GM20000 (cell line): ENCODE data around the gene NKAIN2.

Source experiments
- DNase-seq: peaks from one replicate; pipeline ENCODE4 v3.0.0; 2012; ENCODE audit warnings: low spot score
- CTCF ChIP-seq: IDR thresholded peaks from 2 replicates; pipeline ENCODE4 v1.5.1; 2012; ENCODE audit warnings: mild to moderate bottlenecking, control low read depth; ENCODE audit errors: extremely low read depth, missing control alignments

Gene NKAIN2

DNA sequence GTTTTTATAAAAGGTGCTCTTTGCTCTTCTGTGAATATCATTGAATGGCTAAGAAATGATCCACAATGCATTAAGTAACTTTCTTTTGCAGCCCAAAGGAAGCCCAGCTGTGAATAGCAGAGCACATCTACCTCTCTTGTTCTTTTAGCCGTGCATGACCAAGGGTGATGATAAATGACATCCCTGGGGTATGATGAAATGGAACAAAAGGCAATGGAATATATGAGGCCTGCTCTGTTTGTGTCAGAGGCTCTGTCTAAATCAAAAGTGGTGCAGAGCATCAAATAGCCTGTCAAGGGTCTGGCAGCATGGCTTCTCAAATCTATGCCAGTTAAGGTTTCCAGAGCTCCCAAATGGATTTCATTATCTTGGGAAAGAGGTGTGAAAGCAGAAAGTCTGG is 796.0 kb downstream of the NKAIN2 start:
- no peak for DNase-seq
- no peak for TF ChIP-seq CTCF

- no peak for TF ChIP-seq CTCF
- DNase-seq, result no peak
Measured at GRCh38 chr6:124604719-124605118, 801.1 kb downstream of the NKAIN2 start.

- no peak for TF ChIP-seq CTCF
- DNase-seq, result no peak
Measured at GRCh38 chr6:124607119-124607627, 803.5 kb downstream of the NKAIN2 start.

- DNase-seq, result no peak
- no peak for TF ChIP-seq CTCF
Measured at GRCh38 chr6:124613031-124613430, 809.4 kb downstream of the NKAIN2 start.

- no peak for TF ChIP-seq CTCF
- DNase-seq, result no peak
Measured at GRCh38 chr6:124622351-124622750, 818.7 kb downstream of the NKAIN2 start.

DNA sequence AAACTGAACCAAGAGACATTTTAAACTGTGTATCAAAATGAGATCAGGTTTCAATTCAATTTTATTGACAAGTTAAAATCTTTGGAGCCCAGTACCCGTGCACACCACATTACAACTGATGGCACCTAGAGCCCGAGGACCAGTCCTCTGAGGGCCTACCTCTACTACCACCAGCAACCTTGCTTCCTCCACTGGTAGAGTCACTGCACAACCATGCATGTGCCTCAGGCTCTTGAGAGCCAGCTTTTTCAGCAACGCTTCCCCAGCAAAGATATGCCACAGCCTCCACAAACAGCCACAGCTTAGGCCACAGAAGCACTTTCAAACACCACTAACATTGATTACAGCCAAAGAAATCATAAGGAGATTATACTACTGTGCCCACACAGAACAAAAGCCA is 830.0 kb downstream of the NKAIN2 start:
- TF ChIP-seq CTCF, result no peak
- DNase-seq, result no peak

DNA sequence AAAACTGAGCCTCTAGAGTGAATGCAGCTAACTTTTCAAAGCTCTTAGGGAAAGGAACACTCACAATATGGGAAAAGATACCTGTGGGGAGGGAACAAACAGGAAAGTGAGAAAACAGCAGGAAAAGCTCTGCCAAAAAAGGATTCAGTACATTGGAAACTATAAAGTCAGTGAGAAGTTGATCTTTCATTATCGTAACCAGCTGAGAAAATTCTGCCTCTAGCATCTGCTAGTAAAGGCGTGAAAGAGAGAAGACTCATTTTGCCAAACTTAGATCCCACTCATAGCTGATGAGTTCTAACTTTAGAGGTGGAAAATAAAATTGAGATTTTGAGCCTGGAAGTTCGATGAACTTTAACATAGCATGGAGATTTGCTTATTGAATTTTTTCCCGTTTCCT is 836.8 kb downstream of the NKAIN2 start:
- no peak for TF ChIP-seq CTCF
- no peak for DNase-seq
